GM18526 (cell line): ENCODE results near the gene RAB27A.

Source experiments
- POLR2A ChIP-seq: IDR thresholded peaks from 3 replicates; pipeline ENCODE4 v1.6.1; 2011; ENCODE audit not compliant: insufficient read length; ENCODE audit errors: extremely low read depth

The RAB27A gene

DNA sequence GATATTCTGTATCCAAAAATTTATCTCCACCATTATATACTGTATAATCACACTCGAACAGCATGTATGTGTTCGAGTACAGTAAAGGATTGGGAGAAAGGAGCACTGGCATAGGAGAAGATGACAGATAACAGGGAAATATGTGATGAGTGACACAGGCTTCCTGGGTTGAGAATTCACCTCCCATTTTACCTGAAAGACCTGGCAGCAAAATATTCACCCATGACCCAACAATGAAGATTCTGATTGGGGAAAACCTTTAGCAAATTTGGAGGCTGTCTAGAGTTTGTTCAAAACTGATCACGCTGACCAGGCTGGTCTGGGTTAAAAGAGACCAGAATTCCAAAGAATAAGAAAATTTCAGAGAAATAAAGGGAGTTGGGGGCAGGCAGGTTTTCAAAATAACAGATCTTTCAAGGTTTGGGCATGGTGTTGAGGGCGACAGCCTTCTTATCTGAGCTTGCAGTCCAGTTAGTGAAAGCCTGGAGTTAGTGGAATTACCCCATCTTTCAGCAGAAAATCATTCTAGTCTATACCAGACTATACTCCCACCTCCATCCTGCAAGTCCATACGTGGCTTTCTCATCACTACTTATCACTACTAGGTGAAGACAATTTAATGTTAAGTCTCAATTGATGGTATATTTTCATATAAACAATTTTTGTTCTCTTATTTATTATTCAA lies 50.0 kb downstream of the RAB27A start:
- TF ChIP-seq POLR2A, result no peak

DNA sequence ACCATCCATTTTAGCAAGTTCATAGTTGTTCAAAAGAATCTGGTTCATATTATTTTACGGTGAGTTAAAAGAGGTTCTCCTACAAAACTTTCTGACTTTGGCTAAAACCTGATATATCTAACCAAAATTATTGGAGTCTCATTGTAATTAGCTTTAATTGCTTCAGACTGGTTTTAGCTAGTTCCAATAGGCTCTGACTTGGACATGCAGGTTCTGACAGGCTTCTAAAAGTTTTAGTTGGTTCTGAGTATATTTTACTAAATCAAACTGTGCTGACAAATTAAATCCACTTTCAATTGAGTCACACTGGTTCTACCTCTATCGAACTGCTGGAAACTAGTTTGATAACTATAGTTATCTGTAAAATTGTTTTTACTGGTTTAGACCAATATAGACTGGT lies 50.7 kb downstream of the RAB27A start:
- TF ChIP-seq POLR2A, result no peak

DNA sequence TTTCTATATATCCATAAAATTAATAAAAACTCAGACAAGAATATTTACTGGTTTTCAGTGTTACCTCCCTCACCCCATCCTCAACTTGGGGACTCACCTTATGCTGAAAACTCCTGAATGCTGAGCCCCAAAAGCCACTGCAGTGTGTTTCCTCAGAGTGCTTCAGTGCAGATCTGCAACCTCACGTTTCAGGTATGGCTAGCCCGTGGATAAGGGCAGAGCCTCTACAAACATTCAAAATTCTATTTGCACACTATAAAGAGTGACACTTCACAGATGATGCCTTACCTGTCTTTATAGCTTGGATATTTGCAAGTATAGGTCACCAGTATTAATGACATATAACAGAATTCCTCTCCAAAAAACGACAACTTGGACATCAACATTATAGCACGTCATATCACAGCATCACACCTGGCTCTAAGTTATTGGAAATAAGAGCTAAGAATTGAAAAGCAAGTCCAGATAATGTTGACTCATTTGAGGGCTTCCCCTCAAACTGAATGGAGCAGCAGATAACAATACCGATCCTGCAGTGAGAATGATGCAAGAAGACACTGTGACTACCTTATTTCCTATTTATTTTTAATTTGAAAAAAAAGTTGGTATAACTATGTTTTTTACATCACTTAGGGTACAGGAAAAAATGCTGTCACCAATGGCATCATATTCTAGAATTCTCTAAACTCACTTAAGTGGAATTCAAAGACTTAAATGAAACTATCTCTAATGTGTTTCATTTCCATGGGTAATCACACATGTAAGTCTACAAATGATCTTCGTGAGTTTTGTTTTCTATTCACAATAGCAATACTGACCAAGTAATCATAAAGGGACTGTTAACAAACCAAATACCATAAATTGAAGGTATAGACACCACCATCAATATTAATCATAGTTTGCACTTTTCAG lies 52.1 kb downstream of the RAB27A start:
- TF ChIP-seq POLR2A, result no peak

DNA sequence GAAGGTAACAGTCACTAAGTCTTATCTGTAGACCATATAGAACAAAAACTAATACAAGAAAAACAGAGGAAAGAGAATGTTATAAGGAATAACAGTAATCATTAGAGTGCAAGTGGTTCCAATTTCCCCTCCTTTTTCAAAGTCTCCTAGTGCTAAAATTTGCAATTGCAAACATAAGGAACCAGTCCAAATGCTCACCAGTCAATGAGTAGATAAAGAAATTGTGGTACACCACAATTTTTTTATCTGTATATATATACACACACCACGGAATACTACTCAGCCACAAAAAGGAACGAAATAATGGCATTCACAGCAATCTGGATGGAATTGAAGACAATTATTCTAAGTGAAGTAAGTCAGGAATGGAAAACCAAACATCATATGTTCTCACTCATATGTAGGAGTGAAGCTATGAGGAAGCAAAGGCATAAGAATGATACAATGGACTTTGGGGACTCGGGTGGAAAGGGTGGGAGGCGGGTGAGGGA lies 54.0 kb downstream of the RAB27A start:
- TF ChIP-seq POLR2A, result no peak

DNA sequence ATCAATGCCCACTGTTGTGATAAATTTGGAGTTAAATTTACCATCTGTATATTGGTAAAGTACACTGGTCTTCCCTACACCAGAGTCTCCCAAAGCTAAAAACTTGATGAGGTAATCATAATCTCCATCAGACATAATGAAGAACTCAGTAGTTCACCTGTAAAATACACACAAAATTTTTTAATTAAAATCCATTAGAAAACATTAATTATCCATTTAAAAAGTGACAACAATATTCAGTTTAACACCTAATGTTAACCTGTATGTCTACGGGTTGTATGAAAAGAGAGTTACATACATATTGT lies 54.9 kb downstream of the RAB27A start:
- no peak for TF ChIP-seq POLR2A

DNA sequence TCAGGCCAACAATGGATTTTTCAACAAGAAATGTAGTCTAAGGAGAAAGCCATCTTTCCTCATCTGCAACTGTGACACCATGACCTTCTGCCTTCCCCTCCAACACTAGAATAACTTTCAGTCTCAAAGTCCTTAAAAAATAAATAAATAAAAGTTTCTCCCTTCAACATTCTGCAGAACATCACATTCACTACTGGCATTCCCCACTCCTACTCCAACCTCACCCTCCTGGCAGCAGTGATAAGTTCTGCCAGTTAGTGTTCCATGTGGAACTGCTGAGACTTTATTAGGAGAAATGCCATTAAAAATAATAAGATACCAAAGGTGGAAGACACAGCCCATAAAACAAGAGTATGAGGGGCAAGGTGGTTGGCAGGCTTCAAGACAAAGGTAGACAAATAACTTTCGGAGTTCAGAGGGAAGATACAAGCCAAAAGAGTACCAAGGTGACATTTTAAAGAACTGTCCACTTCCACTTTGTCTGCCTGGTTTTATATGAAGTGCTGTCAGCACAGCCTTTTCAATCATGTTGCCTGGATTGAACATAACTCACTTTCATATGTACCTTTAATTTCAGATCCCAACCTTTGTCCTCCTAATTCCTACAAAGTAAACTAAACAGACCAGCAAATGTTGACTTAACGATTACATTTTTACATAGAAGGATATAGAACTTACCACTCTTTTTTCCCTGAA lies 55.4 kb downstream of the RAB27A start:
- no peak for TF ChIP-seq POLR2A

DNA sequence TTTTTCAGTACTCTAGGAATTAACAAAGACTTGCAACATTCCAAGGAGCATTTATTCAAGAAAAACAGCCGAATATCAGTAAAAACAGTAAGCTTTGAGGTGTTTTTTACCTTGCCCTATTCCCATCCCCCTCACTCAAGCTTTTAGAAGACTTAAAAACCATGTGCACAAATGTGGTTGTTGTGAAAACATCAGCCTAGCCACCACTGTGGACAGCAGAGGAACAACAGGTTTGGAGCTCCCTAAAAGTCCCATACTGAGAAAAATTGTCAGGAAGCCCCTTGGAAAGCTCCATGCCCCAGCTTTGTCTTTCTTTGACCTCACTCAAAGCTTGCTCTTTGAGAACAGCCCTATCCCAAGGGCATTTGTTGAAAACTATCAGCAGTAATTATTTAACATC lies 58.2 kb downstream of the RAB27A start:
- no peak for TF ChIP-seq POLR2A

DNA sequence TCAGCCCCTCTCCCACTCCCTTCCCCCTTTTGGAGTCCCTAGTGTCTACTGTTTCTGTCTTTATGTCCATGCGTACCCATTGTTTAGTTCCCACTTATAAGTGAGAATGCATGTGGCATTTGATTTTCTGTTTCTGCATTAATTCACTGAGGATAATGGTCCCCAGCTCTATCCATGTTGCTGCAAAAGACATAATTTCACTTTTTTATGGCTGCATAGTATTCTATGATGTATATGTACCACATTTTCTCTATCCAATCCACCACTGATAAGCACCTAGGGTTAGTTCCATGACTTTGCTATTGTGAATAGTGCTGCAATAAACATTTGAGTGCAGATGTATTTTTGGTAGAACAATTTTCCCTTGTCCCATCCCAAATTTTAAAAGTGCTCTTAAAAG lies 58.7 kb downstream of the RAB27A start:
- no peak for TF ChIP-seq POLR2A

DNA sequence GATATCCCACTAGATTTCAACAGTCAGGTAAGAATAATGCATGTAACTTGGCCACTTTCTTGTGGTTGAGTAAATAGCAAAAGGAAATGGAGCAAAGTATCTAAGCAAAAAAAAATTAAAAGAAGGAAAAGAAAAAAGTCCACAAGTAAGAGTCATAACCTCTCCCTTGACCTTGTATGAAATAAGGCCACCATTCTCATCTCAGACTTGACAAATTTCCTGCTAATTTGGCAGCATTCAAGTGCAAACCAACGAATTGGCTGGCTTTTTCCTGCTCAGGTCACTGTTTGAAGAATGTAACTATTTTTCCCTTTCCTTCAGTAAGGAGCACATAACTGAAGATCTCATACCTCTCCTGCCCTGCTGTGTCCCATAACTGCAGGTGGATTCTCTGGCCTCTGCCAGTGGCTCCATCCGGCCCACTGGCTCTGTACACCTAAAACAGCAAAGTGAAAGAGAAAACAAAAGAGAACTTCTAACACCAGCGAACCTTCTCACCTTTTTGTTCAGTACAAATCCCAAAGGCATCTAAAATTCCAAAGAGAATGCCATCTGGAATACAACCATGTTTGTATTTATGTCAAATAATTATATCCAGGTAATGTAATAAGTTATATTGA lies 59.5 kb downstream of the RAB27A start:
- TF ChIP-seq POLR2A, result no peak

DNA sequence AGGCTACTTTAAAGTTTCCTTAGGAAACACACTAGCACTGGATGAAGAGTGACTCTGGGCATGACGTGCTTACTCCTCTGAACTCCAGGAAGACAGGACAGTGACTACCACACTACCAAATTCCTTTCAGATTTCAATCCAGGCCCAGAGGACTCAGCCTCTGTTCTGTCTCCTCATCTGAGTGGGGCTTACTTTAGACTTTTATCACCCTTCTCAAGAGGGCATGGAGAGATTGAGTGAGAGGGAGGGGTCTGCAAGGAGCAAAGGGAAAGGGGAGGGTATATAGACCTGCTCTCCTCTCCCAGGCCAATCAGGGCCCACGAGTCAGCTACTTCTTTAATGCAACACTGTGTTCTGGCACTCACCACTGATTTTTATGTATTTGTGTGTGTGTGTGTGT lies 63.5 kb downstream of the RAB27A start:
- no peak for TF ChIP-seq POLR2A

DNA sequence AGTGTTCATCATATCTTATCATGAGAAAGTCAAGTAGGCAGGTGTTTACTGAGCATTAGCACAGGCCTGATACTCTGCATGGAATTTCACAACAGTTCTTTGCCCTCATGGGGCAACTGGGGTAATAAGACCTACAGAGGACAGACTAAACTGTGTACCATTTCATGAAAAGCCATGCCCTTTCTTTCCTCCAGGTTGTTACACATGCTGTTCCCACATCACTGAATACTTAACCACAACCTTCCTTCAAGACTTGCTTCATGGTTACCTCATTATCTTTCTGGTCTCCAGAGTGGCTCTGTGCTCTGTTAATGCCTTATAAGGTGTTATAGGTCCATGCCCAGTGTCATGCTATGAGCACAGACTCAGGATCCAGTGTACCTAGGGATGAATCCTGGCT lies 64.7 kb downstream of the RAB27A start:
- TF ChIP-seq POLR2A, result no peak

DNA sequence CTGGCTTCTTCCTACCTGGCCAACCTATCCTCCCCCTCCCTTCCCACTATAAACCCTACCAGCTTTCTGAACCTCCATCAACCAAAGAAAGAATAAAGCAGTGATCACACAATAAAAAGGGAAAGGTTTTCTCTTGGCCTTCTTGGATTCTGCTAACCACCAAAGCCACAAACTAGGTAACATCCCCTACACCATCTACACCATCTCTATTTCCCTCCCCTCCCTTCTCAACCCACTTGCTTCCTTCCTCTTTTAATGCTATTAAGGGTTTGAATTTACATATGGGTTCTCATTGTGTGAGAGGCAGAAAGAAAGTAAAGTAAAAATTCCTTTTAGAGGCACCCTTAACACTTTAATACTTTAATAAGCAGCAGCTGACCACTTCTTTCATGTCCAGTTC lies 67.0 kb downstream of the RAB27A start:
- no peak for TF ChIP-seq POLR2A

DNA sequence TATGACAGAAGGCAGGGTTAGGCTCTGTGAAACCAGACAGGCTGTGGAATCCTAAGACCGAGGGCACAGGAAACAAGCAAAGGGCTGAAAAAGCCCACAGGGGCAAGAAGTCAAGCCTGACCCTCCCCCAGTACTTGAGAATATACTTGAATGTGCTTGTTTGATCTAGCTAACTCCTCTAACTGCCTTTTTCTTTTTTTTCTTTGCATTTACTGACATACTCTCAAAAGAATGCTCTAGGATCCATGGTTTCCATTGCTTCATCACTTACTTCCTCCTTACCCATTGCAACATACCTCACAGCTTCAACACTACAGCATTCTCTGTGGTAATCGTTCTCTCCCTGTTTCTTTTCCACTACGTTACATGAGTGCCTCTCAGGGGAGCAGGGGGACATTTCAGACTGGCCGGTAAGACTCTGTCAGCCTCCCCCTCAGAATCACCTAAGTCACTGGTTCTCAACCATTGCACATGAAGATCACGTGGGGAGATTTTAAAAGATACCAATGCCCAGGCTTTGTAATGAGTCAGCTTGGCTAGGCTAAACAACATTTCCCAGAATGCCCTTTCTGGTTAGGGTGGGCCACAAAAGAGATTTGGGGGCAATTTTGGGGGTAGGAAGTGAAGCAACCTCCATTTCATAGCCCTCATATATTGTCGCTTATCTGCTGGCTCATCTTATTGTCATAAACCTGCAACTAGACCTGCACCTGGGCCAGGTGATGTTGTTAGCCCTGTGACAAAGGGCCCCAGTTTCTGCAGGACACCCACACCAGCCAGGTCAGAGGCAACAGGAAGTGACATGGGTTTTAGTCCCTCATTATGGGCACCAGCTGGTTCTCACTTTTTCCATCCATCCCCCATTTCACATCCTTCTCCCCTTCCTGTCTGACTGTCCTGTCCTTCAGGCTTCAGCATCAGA lies 68.3 kb downstream of the RAB27A start:
- no peak for TF ChIP-seq POLR2A

DNA sequence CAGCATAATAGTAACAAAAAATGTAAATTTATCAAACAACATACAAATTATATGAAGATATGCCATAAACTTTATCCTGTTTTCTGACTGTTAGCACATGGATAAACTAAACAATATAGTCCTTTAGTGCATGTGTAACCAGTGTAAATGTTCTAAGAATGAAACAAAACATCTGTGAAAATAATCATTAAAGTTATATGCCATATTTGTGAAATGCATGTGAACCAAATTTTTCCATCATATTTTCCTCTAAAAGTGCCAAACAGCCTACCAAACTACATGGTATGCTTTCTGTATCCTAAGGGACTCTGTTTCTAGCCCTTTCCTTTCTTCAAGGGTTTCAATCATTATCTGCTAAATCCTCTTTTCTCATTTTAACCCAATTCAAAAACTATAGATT lies 69.0 kb downstream of the RAB27A start:
- no peak for TF ChIP-seq POLR2A
